A172 (cell line): ENCODE measurements around the gene KCNH2. TPM values are rescaled to one million over a fixed set of nuclear protein-coding genes. Genes with fewer than 3 reads are reported as not detected.
A peak's percentile ranks its signal among the peaks of the same experiment; 100 is the strongest.
"Not testable (repeated sequence)": the region's sequence is repeated elsewhere in the genome, so short reads cannot be mapped to it uniquely, and the experiment has no call there.

Experiments
- DNase-seq: peaks from one replicate; pipeline ENCODE4 v3.0.0-alpha.2; 2015; ENCODE audit warnings: low spot score
- total RNA-seq: library from RNA; depleted of rRNA; stranded (reverse); fragments of >200 nt; shearing (Covaris generic); gene quantifications from 2 replicates; pipeline ENCODE4 v1.2.3, GENCODE V29; 2014; rRNA removed

KCNH2 gene, protein sequence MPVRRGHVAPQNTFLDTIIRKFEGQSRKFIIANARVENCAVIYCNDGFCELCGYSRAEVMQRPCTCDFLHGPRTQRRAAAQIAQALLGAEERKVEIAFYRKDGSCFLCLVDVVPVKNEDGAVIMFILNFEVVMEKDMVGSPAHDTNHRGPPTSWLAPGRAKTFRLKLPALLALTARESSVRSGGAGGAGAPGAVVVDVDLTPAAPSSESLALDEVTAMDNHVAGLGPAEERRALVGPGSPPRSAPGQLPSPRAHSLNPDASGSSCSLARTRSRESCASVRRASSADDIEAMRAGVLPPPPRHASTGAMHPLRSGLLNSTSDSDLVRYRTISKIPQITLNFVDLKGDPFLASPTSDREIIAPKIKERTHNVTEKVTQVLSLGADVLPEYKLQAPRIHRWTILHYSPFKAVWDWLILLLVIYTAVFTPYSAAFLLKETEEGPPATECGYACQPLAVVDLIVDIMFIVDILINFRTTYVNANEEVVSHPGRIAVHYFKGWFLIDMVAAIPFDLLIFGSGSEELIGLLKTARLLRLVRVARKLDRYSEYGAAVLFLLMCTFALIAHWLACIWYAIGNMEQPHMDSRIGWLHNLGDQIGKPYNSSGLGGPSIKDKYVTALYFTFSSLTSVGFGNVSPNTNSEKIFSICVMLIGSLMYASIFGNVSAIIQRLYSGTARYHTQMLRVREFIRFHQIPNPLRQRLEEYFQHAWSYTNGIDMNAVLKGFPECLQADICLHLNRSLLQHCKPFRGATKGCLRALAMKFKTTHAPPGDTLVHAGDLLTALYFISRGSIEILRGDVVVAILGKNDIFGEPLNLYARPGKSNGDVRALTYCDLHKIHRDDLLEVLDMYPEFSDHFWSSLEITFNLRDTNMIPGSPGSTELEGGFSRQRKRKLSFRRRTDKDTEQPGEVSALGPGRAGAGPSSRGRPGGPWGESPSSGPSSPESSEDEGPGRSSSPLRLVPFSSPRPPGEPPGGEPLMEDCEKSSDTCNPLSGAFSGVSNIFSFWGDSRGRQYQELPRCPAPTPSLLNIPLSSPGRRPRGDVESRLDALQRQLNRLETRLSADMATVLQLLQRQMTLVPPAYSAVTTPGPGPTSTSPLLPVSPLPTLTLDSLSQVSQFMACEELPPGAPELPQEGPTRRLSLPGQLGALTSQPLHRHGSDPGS
- 1.7 and 3.5 TPM in 2 replicates for total RNA-seq

DNA sequence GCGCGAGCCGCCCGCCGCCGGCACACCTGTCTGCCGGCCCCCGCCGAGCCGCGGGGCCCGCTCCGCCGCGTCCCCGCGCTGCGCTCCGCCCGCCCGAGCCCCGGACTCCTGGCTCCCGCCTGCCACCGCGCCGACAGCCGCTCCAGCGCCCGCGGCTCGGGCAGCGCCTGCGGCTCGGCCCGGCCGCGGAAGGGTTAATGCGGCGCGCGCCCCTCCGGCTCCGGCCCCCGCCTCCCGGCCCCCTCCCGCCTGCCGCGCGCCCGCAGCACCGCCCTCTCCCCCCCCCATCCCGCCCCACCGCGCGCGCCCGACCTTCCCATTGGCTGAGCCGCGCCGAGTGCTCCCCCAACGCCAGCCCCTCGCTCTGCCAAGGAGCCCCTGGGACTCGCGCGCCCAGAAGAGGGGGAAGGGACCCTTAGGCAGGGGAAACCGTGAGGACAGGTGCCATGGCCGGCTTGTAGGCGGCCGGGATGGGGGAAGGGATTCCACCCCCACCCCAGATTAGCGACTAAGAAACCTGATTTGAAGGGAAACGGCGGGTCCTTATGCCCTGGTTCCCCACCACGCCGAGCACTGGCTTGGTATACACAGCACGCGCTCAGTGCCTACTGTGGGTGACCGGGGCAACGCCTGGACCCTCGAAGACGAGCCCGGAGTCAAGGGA lies at the start of gene KCNH2:
KCNH2 (minus strand) TSS at position 196 of the 664 bp plus-strand sequence. CDS start 408 bp downstream, outside the sequence.
- DNase-seq: no peak

DNA sequence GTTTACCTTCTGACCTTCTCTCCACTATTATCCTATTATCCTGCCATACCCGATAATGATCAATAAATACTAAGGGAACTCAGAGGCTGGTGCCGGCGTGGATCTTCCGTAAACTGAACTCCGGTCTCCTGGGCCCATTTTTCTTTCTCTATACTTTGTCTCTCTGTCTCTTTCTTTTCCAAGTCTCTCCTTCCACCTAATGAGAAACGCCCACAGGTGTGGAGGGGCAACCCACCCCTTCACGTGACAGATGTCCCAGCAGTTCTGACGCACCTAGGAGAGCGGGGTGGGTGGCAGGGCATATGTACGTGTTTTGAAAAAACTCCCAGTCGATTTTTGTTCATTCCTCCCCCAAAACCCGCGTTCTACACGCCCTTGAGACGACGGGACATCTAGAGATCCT lies 49.6 kb upstream of the KCNH2 start:
- DNase-seq: not testable (repeated sequence)

DNA sequence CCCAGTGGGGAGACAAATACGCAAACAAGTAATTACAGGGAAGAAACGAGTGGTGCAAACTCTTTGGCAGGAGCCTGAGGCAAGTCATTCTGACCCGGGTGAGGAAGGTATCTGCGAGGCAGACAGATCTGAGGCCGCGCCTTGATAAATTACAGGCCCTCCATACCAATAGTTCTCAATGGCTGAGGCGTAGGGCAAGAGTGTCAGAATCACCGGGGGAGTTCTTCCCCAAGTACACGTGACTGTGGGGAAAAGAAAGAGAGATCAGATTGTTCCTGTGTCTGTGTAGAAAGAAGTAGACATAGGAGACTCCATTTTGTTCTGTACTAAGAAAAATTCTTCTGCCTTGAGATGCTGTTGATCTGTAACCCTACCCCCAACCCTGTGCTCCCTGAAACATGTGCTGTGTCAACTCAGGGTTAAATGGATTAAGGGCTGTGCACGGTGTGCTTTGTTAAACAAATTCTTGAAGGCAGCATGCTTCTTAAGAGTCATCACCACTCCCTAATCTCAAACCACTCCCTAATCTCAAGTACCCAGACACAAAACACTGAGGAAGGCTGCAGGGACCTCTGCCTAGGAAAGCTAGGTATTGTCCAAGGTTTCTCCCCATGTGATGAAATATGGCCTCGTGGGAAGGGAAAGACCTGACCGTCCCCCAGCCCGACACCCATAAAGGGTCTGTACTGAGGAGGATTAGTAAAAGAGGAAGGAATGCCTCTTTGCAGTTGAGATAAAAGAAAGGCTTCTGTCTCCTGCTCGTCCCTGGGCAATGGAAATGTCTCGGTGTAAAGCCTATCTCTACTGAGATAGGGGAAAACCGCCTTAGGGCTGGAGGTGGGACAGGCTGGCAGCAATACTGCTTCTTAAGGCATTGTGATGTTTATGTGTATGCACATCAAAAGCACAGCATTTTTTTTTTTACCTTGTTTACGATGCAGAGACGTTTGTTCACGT lies 48.9 kb upstream of the KCNH2 start:
- DNase-seq: not testable (repeated sequence)

DNA sequence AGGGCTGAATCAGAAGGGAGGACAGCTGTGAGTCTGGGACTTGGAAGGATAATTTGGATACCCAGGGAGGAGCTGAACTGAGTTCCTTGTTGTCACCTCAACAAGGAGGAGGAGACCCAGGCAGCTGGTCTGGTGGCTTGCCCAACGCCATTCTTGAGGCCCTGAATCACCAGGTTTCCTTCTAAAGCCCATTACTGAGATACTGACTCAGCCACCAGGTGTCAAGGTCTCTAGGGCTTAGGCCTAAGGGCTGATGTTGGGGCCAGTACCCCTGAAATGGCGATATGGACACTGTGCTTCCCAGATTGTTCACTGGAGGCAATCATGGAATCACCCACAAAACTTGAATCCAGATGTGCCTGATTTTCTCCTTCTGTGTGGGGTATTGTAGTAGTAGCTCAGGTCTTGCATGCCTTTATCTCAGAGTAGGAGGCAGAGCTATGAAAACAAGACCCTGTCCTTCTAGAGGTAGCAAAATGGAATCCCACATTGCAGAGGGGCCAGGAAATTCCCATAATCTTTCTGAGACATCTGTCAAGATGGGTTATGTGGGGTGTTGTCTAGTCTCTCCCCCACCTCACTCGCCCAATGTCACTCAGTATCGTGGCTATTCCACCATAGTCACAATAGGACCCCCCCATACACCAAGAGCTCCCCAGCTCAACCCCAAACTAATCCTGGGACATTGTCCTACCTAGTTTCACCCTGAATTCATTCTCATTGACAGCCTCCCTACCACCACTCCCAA lies 48.0 kb upstream of the KCNH2 start:
- DNase-seq: peak; percentile 65

DNA sequence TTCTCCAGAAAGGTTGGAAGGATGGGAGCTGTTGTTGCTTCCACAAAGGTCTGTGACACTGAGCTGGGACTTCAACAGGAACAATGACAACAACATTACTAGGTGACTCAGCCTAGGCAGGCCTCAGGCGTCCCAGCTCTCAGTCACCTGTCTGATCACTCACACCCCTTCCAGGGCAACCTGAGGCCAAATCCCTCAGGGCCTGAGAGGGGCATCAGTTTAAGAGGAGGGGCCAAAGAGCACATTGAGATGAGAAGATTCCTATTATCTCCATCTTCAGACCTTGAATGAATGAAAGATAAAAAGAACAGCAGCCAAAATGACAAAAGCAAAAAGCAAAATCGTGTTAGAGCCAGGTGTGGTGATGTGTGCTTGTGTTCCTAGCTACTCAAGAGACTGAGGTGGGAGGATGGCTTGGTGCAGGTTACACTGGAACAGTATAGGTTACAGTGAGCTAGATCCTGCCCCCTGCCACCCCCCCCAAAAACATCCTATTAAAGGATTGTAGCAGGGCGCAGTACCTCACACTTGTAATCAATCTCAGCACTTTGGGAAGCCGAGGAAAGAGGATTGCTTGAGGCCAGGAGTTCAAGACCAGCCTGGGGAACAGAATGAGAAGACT lies 46.4 kb upstream of the KCNH2 start, which contains the start of gene ATG9B:
ATG9B (minus strand) TSS at position 60 of the 622 bp plus-strand sequence. CDS start 71 bp downstream, outside the sequence.
- no peak for DNase-seq

DNA sequence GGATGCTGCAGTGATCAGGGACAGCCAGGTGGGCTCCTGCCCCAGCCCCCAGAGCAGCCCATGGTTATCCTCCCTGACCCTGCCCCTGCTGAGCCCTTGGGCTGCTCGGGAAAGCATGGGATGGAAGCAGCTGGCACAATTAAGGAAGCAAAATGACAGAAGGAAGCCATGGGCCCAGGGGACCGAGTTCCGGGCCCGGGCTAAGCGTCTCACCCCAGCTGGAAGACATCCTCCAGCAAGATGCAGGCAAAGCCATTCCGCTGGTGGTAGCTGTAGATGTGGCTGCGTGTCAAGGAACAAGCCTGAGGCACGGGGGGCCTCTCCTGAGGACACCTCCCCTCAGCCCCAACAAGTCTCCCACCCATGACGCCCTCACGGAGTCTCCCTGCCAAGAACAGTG lies 45.1 kb upstream of the KCNH2 start:
- DNase-seq: no peak

DNA sequence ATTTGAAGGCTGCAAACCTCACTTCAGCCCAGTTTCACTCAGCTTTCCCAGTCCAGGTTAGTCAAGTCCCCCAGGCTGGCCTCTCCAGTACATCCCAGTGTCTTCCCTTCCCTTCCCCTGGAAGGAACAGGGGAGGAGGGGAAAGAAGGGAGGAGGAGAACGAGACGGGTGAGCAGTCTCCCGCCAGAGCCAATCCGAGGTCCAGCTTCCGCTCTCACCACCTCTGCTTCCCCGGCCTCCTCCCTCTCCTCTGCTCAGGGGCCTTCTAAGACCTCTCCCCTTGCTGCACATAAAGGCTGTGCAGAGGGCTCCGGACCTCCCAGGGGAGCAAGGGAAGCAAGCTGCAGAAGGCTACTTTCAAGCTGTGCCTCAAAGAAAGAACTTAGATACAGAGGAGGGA lies 42.1 kb upstream of the KCNH2 start:
- DNase-seq: no peak

DNA sequence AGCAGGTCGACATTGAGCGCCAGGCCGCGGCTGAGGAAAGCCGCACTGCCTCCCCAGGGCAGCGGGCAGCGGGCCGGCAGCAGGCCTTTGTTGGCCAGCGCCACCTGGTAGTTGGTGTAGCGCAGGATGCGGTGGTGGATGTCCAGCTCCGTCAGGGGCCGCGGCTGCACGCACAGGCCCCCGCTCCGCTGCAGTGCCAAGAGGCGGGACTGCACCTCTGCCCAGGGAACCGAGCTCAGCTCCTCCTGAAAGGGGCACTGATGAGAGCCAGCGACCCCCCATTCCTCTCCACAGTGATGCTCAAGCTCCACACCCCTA lies 41.0 kb upstream of the KCNH2 start:
- DNase-seq: no peak

DNA sequence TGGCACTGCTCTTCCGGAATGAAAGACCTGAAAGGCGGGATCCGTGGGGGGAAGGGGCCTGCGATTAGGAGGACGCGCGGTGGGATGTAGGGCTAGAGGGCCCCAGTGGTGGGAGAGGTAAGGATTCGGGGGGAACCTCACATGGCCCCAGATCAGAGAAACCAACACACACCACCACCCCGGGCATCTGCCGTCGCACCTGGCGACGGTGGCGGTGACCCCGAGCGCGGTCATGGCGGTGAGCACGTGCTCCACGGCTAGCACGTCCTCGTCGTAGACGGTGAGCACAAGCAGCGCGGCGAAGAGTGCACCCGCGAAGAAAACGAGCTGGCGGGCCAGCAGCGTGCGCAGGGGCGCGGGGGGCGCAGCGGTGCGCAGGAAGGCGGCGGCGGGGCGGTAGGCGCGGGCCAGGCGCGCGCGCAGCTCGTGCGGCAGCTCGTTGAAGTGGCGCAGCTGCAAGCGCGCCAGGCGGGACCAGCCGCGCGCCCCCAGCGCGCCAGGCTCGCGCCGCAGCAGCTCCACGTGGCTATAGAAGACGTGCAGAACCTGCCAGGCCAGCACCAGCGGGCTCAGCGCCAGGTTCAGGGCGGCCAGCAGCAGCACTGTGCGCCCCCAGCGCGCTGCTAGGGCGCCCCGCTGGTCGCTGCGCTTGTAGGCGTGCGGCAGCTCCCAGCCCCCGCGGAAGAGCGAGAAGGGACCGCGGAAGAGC lies 40.5 kb upstream of the KCNH2 start:
- no peak for DNase-seq

DNA sequence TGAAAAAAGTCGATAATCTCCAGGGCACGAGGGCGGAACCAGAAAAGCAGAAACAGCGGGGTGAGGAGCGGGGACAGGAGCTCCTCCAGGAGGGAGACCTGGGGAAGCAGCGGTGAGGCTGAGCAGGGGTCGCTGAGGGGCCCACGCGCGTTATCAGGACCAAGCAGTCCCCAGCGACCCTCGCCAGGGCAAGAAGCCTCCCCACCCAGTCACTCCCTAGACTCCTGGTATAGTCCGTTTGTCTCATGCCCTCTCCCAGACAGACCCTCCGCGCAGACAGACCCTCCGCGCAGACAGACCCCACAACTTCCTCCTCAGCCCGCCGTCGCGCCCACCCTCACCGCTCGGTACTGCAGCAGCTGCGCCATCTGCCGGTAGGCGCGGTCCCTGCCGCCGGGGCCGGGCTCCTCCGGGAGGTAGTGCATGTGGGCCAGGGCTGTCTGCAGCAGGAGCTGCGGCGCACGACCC lies 39.9 kb upstream of the KCNH2 start:
- no peak for DNase-seq

DNA sequence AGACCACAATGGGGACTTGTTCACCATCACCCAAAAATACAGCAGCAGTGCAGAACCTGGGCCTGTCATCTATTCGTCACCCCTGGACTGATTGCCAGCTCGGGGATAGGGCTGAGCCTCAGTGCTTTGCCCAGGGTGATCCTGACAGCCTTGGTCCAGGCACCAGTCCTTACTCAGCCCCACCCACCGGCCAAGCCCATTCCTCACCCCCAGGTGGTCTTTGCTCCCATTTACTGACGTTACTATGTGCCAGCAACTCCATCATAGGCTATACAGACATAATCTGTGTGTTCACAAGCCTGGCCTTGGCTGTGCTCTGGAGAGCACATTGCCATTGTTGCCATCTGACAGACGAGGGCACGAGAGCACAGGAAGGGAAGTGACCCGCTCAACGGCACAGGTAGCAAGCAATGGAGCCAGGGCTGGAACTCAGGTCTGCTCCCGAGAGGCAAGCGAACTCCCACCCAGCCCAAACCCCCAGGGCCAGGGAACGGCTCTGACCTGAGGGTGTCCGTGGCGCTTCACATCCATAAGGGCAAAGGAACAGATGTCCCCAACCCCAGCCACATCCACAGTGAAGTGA lies 39.3 kb upstream of the KCNH2 start:
- no peak for DNase-seq

DNA sequence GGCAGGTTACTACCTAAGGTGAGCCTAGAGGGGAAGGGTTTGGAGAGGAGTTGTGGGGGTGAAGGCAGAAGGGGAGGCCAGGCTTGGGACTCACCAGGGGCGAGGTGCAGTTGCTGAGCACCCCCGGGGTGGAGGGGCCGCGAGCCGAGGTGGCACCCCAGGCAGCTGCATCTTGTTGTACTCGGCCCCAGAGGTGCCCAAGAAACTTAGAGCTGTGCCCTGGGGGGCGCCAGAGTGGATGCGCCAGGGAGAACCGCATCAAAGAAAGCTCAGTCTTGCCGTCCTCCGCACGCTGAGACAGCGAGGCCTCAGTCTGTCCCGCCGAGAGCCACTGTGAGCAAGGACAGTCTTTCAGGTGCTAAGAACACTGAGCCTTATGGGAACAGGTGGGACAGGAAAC lies 38.8 kb upstream of the KCNH2 start:
- DNase-seq: no peak

DNA sequence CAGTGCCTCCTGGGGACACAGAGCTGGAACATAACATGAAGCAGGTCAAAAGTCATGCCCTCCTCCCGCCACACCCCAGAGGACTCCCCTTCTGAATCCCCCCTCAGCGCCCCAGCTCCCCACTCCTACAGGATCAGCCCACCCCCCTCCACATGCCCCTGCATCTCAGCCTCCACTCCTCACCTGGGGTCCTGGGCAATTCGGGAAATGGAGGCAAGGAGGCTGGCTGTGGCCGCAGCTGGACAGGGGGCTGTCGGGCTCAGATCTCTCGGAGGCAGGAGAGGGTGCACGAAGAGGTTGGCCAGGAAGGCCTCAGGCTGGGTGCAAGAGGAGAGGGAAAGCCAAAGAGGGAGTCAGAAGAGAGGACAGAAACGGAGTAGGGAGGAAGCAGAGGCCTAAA lies 38.4 kb upstream of the KCNH2 start:
- DNase-seq: no peak

DNA sequence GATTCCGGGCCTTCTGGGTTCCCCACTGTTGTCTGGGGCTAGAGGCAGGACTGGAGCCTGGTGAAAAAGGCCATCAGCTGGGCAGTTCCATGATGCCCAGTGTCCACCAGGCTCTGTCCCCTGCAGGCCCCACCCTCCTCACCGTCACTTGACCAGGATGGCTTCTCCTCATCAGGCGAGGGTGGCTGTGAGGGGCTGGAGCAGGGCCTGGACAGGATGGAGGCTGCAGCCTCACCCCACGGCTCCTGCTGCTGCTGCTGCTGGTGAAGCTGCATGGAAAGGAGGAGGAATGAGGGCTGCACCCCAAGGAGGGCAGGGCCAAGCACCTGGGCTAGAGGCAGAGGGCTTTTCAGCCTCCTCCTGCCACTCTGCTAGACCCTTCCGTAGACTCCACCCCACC lies 37.8 kb upstream of the KCNH2 start:
- no peak for DNase-seq

DNA sequence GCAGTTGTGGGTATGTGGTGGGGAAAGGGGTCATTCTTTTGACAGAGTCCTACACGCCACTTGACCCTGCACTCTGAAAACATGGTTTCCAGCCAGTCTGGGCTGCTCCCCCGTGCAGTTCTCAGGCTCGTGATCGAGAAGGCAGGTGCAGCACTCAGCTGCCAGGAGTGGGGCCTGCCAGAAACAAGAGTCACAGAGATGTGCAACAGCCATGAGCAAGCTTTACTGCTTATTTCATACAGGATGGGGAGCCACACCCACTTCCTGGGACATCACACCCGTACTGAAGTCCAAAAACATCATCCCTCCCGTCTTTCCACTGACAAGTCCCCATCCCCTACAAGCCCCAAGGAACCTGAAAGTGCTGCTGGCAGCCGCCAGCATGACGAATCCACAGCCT lies 36.8 kb upstream of the KCNH2 start:
- peak; percentile 51 for DNase-seq

DNA sequence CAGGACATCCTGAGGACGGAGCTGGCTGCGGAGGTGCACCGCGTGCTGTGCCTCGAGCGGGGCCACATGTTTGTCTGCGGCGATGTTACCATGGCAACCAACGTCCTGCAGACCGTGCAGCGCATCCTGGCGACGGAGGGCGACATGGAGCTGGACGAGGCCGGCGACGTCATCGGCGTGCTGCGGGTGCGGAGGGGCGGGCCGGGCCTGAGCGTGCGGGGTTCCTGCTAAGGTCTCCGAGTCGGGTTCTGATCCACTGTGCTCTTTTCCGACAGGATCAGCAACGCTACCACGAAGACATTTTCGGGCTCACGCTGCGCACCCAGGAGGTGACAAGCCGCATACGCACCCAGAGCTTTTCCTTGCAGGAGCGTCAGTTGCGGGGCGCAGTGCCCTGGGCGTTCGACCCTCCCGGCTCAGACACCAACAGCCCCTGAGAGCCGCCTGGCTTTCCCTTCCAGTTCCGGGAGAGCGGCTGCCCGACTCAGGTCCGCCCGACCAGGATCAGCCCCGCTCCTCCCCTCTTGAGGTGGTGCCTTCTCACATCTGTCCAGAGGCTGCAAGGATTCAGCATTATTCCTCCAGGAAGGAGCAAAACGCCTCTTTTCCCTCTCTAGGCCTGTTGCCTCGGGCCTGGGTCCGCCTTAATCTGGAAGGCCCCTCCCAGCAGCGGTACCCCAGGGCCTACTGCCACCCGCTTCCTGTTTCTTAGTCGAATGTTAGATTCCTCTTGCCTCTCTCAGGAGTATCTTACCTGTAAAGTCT lies 35.8 kb upstream of the KCNH2 start:
- no peak for DNase-seq

DNA sequence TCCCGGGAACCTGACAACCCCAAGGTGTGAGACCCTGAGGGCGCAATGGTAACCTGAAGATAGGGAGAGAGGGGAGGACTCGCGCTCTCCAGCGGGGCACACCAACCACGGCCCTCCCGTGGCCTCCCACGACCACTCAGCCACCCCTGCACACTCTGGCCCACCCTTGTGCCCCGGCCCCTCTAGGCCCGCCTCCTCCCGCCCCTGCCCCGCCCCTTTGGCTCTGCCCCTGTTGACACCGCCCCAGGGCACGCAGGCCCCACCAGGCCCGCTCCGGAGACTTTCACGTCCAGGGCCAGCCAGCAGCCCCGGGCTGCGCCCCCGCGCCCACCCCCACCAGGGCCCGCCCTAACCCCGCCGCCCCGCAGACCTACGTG lies 35.2 kb upstream of the KCNH2 start:
- DNase-seq: no peak
